Activated effector memory CD4-positive, alpha-beta T cell treated with anti-CD3 and anti-CD28 coated beads, Interleukin-2, amount 50 U/mL, for 16 hours (primary cell): ENCODE results near the gene ACTC1.
"Not testable (repeated sequence)": the region's sequence is repeated elsewhere in the genome, so short reads cannot be mapped to it uniquely, and the experiment has no call there.

Source experiments
- DNase-seq: peaks from one replicate; pipeline ENCODE4 v3.0.0-alpha.2; 2020

The ACTC1 gene

GRCh38 chr15:34795267-34796081, at the start of gene ACTC1:
TSS of gene ACTC1 (minus strand) at chr15:34795549. CDS start at chr15:34794808, 741 bp downstream.
- DNase-seq: no peak

GRCh38 chr15:34841262-34841725, 45.9 kb upstream of the ACTC1 start:
- no peak for DNase-seq

- DNase-seq: no peak
Measured at GRCh38 chr15:34838282-34838681, 42.9 kb upstream of the ACTC1 start.

GRCh38 chr15:34837246-34838016, 42.1 kb upstream of the ACTC1 start:
- DNase-seq: no peak

- DNase-seq: no peak
Measured at GRCh38 chr15:34828145-34828911, 33.0 kb upstream of the ACTC1 start.

- no peak for DNase-seq
Measured at GRCh38 chr15:34821831-34822230, 26.5 kb upstream of the ACTC1 start.

GRCh38 chr15:34820110-34820509, 24.8 kb upstream of the ACTC1 start:
- no peak for DNase-seq

- no peak for DNase-seq
Measured at GRCh38 chr15:34818526-34818925, 23.2 kb upstream of the ACTC1 start.

GRCh38 chr15:34815836-34816235, 20.5 kb upstream of the ACTC1 start:
- no peak for DNase-seq

GRCh38 chr15:34813446-34814190, 18.3 kb upstream of the ACTC1 start:
- DNase-seq: no peak

- DNase-seq: not testable (repeated sequence)
Measured at GRCh38 chr15:34812868-34813365, 17.6 kb upstream of the ACTC1 start.

GRCh38 chr15:34812369-34812768, 17.0 kb upstream of the ACTC1 start:
- no peak for DNase-seq

GRCh38 chr15:34810443-34811129, 15.2 kb upstream of the ACTC1 start:
- DNase-seq: no peak

- DNase-seq: no peak
Measured at GRCh38 chr15:34809186-34809585, 13.8 kb upstream of the ACTC1 start.

- DNase-seq: no peak
Measured at GRCh38 chr15:34808016-34808415, 12.7 kb upstream of the ACTC1 start.

GRCh38 chr15:34807241-34807640, 11.9 kb upstream of the ACTC1 start:
- DNase-seq: not testable (repeated sequence)

GRCh38 chr15:34804776-34805175, 9.4 kb upstream of the ACTC1 start:
- no peak for DNase-seq

- no peak for DNase-seq
Measured at GRCh38 chr15:34804113-34804512, 8.8 kb upstream of the ACTC1 start.

GRCh38 chr15:34802803-34803750, 7.7 kb upstream of the ACTC1 start:
- DNase-seq: no peak

- no peak for DNase-seq
Measured at GRCh38 chr15:34802371-34802770, 7.0 kb upstream of the ACTC1 start.
